NCI-H524 (cell line): ENCODE results near the gene SMARCD2.
"Not testable (repeated sequence)": the region's sequence is repeated elsewhere in the genome, so short reads cannot be mapped to it uniquely, and the experiment has no call there.

ENCODE experiments used
- DNase-seq, 2 experiments: peaks; one replicate each; lab custom pipeline; 2025; lab: John Stamatoyannopoulos, UW

SMARCD2 gene

GRCh38 chr17:63804328-63804727, 38.2 kb downstream of the SMARCD2 start:
- DNase-seq: no peak

GRCh38 chr17:63800783-63801182, 41.7 kb downstream of the SMARCD2 start:
- DNase-seq: no peak

- no peak for DNase-seq
Measured at GRCh38 chr17:63798572-63799106, 43.8 kb downstream of the SMARCD2 start.

GRCh38 chr17:63796375-63796774, 46.1 kb downstream of the SMARCD2 start:
- not testable (repeated sequence) for DNase-seq

- no peak for DNase-seq
Measured at GRCh38 chr17:63792055-63792729, 50.3 kb downstream of the SMARCD2 start.

- no peak for DNase-seq
Measured at GRCh38 chr17:63790057-63790456, 52.4 kb downstream of the SMARCD2 start.

- DNase-seq: no peak
Measured at GRCh38 chr17:63786971-63787711, 55.3 kb downstream of the SMARCD2 start.

- DNase-seq: no peak
Measured at GRCh38 chr17:63786117-63786516, 56.4 kb downstream of the SMARCD2 start.

GRCh38 chr17:63785556-63785955, 56.9 kb downstream of the SMARCD2 start:
- no peak for DNase-seq

- no peak for DNase-seq
Measured at GRCh38 chr17:63783522-63783921, 59.0 kb downstream of the SMARCD2 start.
